Endothelial cell of umbilical vein (primary cell): ENCODE results near the gene TIMM8B. TPM values are rescaled to one million over a fixed set of nuclear protein-coding genes. Genes with fewer than 3 reads are reported as not detected.

Source experiments
- BruUV-seq: library from RNA; stranded (reverse); fragments of 400-500 nt; replicated peaks from 2 replicates; lab custom pipeline; 2021; lab: Mats Ljungman, UMichigan
- CTCF ChIA-PET: fragments of 300-600, 350-600 bp; sonication (Branson Sonifier 250); formaldehyde crosslinking; loops from one replicate; lab custom pipeline; 2021; ENCODE audit warnings: antibody characterized with exemption, inconsistent platforms; lab: Charles Lee
- POLR2A ChIA-PET: fragments of 300-600, 350-600 bp; sonication (Branson Sonifier 250); formaldehyde crosslinking; loops from one replicate; lab custom pipeline; 2021; ENCODE audit warnings: antibody characterized with exemption, inconsistent platforms; lab: Charles Lee
- DNase-seq: peaks from one replicate; pipeline ENCODE4 v3.0.0-alpha.2; 2011; ENCODE audit warnings: low read depth, low spot score
- FAIRE-seq: peaks from 2 replicates; lab custom pipeline; 2011; peaks lifted over from hg19 to GRCh38; lab: Jason Lieb, UNC
- H2AFZ ChIP-seq: 2 replicates; pipeline ENCODE4 v1.6.0; 2012; ENCODE audit warnings: low read depth, low read length, control low read depth, inconsistent platforms
- H3K27ac ChIP-seq: 2 replicates; pipeline ENCODE4 v1.5.1; 2011; ENCODE audit warnings: low read depth, mild to moderate bottlenecking, control low read depth, low read length, moderate library complexity; ENCODE audit not compliant: insufficient read depth
- H3K27me3 ChIP-seq, 2 experiments: 2 replicates each; pipeline versions ENCODE4 v1.6.0 to v1.6.1; 2011; ENCODE audit warnings: low read length in 2 of 2, mixed read lengths in 1 of 2; ENCODE audit not compliant: control insufficient read depth in 2 of 2, insufficient read depth in 2 of 2
- H3K36me3 ChIP-seq, 2 experiments: 2 replicates in 1 of 2; 3 replicates in 1 of 2; pipeline ENCODE4 v1.5.1; 2011; ENCODE audit warnings: low read length in 2 of 2, mild to moderate bottlenecking in 1 of 2, moderate library complexity in 1 of 2; ENCODE audit not compliant: control insufficient read depth in 2 of 2, insufficient read depth in 2 of 2; ENCODE audit errors: extremely low read depth in 1 of 2
- H3K4me1 ChIP-seq: 3 replicates; pipeline ENCODE4 v1.5.1; 2011; ENCODE audit warnings: mild to moderate bottlenecking, low read length; ENCODE audit not compliant: control insufficient read depth, insufficient read depth; ENCODE audit errors: extremely low read depth
- H3K4me2 ChIP-seq: 2 replicates; pipeline ENCODE4 v1.6.1; 2011; ENCODE audit warnings: low read length, control low read depth, mixed read lengths; ENCODE audit not compliant: insufficient read depth
- H3K4me3 ChIP-seq, 3 experiments: fragments of 200-600 bp in 1 of 3; sonication (generic), shearing (Covaris generic) in 1 of 3; replicated peaks in 1 of 3; 2 replicates each; pipeline ENCODE4 v1.5.1; 2011 to 2016; ENCODE audit warnings: control low read depth in 3 of 3, low read length in 3 of 3, mild to moderate bottlenecking in 2 of 3, inconsistent platforms in 1 of 3, low read depth in 1 of 3, moderate library complexity in 1 of 3; ENCODE audit not compliant: insufficient read depth in 1 of 3
- H3K79me2 ChIP-seq: 2 replicates; pipeline ENCODE4 v1.6.0; 2012; ENCODE audit warnings: low read length, inconsistent platforms; ENCODE audit not compliant: control insufficient read depth, insufficient read depth
- H3K9ac ChIP-seq: replicated peaks from 2 replicates; pipeline ENCODE3; 2011; ENCODE audit warnings: low read length, control low read depth; ENCODE audit not compliant: insufficient read depth; ENCODE audit errors: extremely low read depth
- H3K9me1 ChIP-seq: replicated peaks from 3 replicates; pipeline ENCODE4 v1.6.0; 2011; ENCODE audit warnings: mild to moderate bottlenecking, low read length; ENCODE audit not compliant: control insufficient read depth, insufficient read depth; ENCODE audit errors: extremely low read depth
- H3K9me3 ChIP-seq: replicated peaks from 2 replicates; pipeline ENCODE4 v1.5.1; 2012; ENCODE audit warnings: low read length, inconsistent platforms; ENCODE audit not compliant: control insufficient read depth, insufficient read depth
- H4K20me1 ChIP-seq: replicated peaks from 2 replicates; pipeline ENCODE3; 2011; ENCODE audit warnings: mild to moderate bottlenecking, low read length; ENCODE audit not compliant: control insufficient read depth, insufficient read depth; ENCODE audit errors: extremely low read depth
- CTCF ChIP-seq, 2 donors: IDR thresholded peaks; 1 replicate in 1 of 2; 2 replicates in 1 of 2; pipeline ENCODE4 v1.5.1; 2011; ENCODE audit warnings: low read length in 2 of 2, mild to moderate bottlenecking in 2 of 2, moderate library complexity in 2 of 2, control low read depth in 1 of 2, inconsistent platforms in 1 of 2, low read depth in 1 of 2; ENCODE audit not compliant: insufficient read depth in 1 of 2; ENCODE audit errors: extremely low read depth in 1 of 2
- EZH2 ChIP-seq: IDR thresholded peaks from 2 replicates; pipeline ENCODE4 v1.6.1; 2012; ENCODE audit warnings: borderline replicate concordance, low read depth, mild to moderate bottlenecking, moderate library complexity, low read length, inconsistent platforms; ENCODE audit not compliant: severe bottlenecking
- FOS ChIP-seq: IDR thresholded peaks from 2 replicates; pipeline ENCODE4 v1.6.1; 2011; ENCODE audit warnings: mild to moderate bottlenecking, low read length, moderate library complexity, borderline replicate concordance; ENCODE audit not compliant: insufficient read depth
- GATA2 ChIP-seq: IDR thresholded peaks from 2 replicates; pipeline ENCODE4 v1.7.0; 2011; ENCODE audit warnings: low read depth, mild to moderate bottlenecking, moderate library complexity, mixed read lengths, low read length; ENCODE audit not compliant: insufficient read length, insufficient read depth
- JUN ChIP-seq: IDR thresholded peaks from 2 replicates; pipeline ENCODE4 v1.6.1; 2011; ENCODE audit warnings: borderline replicate concordance, low read depth; ENCODE audit not compliant: insufficient read length, insufficient read depth
- MAX ChIP-seq: IDR thresholded peaks from 2 replicates; pipeline ENCODE4 v1.6.1; 2011; ENCODE audit not compliant: insufficient read depth, insufficient read length
- MYC ChIP-seq: IDR thresholded peaks from one replicate; pipeline ENCODE4 v1.6.1; 2011; ENCODE audit warnings: mild to moderate bottlenecking, low read depth, low read length
- POLR2A ChIP-seq: IDR thresholded peaks from 2 replicates; pipeline ENCODE4 v1.6.1; 2012; ENCODE audit warnings: low read depth, mild to moderate bottlenecking, control low read depth, low read length
- POLR2AphosphoS5 ChIP-seq: IDR thresholded peaks from 2 replicates; pipeline ENCODE4 v1.6.1; 2012; ENCODE audit warnings: low read depth, mild to moderate bottlenecking, control low read depth, low read length, moderate library complexity; ENCODE audit not compliant: insufficient read depth
- dilution Hi-C: fragments of 300-500 bp; cut with MboI; formaldehyde crosslinking; loops from one replicate; pipeline ENCODE4 v1.15.0; 2019; ENCODE audit warnings: low sequenced_read_pairs; ENCODE audit not compliant: extremely low pct_ligation_motif_present
- intact Hi-C: fragments of 100-400 bp; cut with micrococcal nuclease; formaldehyde crosslinking; loops from one replicate; pipeline ENCODE4 v1.10.0; 2022
- polyA plus RNA-seq, 4 experiments: library from polyadenylated mRNA; depleted of rRNA in 3 of 4; stranded (reverse) in 3 of 4; unstranded in 1 of 4; fragments of >200 nt; gene quantifications; 2 replicates each; pipeline versions ENCODE4 v1.2.1 to v1.2.3, GENCODE V29; 2011 to 2012; ENCODE audit warnings: missing spikeins in 1 of 4
- total RNA-seq: library from RNA; stranded (reverse); gene quantifications from 2 replicates; pipeline ENCODE4 v1.2.3, GENCODE V29; 2021

Gene TIMM8B
- total and polyA plus RNA-seq, 2 donors (not counting 3 experiments of a cell fraction or from before 2014, with no cell fraction given): 77.0 to 110 TPM

- Histone ChIP-seq H3K27ac (no peak overlapping the region), H3K79me2 (no peaks in the 10 kb centered on the region), H3K4me1 (peaks cover 22% of the 10 kb centered on the region), H3K9me1 (no peaks in the 10 kb centered on the region), H3K4me2 (no peak overlapping the region), H3K9me3 (no peaks in the 10 kb centered on the region), H4K20me1 (no peaks in the 10 kb centered on the region), H2AFZ (no peak overlapping the region), H3K9ac (no peak overlapping the region), H3K4me3 (no peak overlapping the region), H3K27me3 (no peaks in the 10 kb centered on the region), H3K36me3 (no peaks in the 10 kb centered on the region)
- DNase-seq: no peak
- FAIRE-seq: no peak
- BruUV-seq: no TSS peak
- intact Hi-C loops: loop anchor here (2.0 kb wide), 1 partner anchor 43 kb away; the partner anchor contains the start of gene IL18
- ChIA-PET POLR2A (interaction anchor here (0.6 kb wide), 1 partner anchor 296 kb away, joined by 3 read pairs; no protein-coding TSS in a partner anchor), CTCF (interaction anchor here (0.7 to 2.7 kb wide), 8 partner anchors 8 to 158 kb away, joined by 4 to 11 read pairs (median 7); partner anchors contain the start of gene BCO2)
- dilution Hi-C loops: no loop called here
- TF ChIP-seq POLR2AphosphoS5: no peak
- TF ChIP-seq GATA2: no peak
- no peak for TF ChIP-seq MYC
- TF ChIP-seq MAX: no peak
- TF ChIP-seq JUN: no peak
- TF ChIP-seq EZH2: no peak
- TF ChIP-seq FOS: no peak
- no peak for TF ChIP-seq CTCF (IDR thresholded peaks at IDR 0.05; ENCODE audit: extremely low read depth in 1 of 2, insufficient read depth in 1 of 2, low read depth in 1 of 2, low read length in 2 of 2)
- TF ChIP-seq POLR2A: no peak
These were observed 35.5 kb upstream of the TIMM8B start for GRCh38 chr11:112121981-112122615.
